NCI-H187 (cell line): ENCODE data around the gene ARFGEF3.

Experiments
- DNase-seq, 2 experiments: peaks; one replicate each; lab custom pipeline; 2025; lab: John Stamatoyannopoulos, UW

The ARFGEF3 gene

DNA sequence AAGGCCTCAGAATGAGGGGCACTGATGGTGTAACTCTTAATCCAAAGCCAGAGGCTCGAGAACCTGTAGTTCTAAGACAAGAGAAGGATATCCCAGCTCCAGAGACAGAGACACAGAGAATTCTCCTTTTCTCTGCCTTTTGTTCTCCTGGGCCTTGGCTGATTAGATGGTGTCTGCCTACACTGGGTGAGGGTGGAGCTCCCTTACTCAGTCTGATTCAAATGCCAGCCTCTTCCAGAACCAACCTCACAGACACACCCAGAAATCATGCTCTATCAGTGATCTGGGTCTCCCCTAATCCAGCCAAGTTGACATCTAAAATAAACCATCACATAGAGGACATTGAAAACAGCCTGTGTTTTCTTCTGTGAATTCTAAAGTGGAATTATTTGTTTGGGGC, 148.0 kb downstream of the ARFGEF3 start:
- DNase-seq, result no peak

DNA sequence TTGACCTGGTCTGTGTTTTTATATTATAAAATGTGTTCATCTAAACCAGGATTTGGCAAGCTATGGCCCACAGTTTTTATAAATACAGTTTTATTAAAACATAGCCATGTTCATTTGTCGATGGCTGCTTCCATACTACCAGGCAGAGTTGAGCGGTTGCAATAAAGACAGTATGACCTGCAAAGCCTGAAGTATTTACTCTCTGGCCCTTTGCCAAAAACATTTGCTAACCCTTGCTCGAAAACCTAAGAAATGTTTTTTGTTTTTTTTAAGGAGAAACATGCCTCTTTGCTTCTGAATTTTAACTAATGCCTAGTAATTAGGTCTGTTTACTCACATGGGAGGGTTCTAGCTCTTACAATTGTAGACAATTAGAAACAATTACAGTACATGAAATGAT, 148.6 kb downstream of the ARFGEF3 start:
- DNase-seq, result no peak

- DNase-seq, result no peak
These were observed 149.1 kb downstream of the ARFGEF3 start for GRCh38 chr6:138310821-138311220.

GRCh38 chr6:138311268-138311667, 149.5 kb downstream of the ARFGEF3 start:
- no peak for DNase-seq

DNA sequence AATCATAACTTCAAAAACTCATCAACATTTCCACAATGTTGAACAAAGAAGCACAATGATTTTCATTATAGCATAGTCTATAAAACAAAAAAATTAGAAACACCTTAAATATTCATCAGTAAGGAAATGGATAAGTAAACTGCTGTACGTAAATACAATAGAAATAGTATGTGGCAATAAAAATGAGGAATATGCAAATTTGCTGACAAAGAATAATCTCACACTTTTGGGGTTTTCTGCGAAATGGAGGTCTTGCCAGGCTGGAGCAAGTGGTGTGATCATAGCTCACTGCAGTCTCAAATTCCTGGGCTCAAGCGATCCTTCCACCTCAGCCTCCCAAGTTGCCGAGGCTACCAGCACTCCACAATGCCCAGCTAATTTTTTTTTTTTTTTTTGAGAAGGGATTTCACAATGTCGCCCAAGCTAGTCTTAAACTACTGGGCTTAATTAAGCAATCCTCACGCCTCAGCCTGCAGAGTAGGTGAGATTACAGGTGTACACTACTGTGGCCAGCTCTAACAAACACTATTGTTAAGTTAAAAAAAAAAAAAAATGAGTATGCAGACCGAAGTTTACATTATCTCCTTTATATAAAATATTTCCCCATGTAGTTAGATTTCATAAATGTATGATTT, 157.1 kb downstream of the ARFGEF3 start:
- no peak for DNase-seq

- DNase-seq, result no peak
These were observed 160.2 kb downstream of the ARFGEF3 start for GRCh38 chr6:138321934-138322333.

DNA sequence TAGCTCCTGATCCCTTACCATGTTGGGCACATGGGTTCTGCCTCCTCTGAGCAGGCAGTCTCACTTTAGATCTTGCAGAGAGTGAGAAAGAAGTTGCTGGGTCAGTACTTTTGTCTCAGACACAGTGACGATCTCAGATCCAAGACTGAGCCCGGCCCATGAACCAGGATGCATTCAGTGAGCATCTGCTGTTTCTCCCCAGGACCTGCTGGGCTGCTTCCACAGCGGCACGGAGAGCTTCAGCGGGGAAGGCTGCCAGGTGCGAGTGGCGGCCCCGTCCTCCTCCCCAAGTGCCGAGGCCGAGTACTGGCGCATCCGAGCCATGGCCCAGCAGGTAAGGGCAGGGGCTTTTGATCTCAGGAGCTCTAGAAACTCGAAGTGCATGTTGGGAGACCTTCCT, 162.1 kb downstream of the ARFGEF3 start:
- DNase-seq, result no peak

DNA sequence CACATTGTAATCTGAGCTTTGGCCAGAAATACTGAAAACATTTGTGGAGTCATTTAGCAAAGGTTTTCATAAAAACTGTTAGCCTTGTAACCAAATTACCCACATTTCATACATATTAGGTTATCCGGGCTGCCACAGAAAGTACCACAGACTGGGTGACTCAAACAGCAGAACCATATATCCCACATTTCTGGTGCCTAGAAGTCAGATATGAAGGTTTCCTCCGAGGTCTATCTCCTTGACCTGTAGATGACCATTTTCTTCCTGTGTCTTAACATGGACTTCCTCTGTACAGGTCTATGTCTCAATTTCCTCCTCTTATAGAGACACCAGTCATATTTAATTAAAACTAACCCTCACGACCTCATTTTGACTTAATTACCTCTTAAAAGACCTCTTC, 166.5 kb downstream of the ARFGEF3 start:
- DNase-seq, result no peak

GRCh38 chr6:138330763-138331162, 169.0 kb downstream of the ARFGEF3 start:
- DNase-seq, result no peak

DNA sequence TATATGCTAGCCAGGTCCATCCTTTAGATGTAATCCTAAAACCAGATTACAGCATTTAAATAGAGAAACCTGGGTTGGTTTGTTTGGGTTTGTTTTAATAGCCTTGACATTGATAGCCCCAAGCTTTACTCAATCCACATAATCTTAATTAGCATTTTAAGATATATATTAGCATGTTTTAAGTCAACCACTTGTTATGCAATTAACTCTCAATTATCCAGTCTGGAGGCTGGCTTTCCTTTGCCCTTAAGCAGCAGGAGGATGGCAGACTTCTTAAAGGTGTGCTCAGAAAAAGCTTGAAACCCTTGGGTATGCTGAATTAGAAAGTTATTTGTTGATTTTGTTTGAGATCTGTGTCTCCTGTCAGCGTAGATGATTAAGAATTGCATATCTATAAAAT, 169.7 kb downstream of the ARFGEF3 start:
- DNase-seq, result no peak

DNA sequence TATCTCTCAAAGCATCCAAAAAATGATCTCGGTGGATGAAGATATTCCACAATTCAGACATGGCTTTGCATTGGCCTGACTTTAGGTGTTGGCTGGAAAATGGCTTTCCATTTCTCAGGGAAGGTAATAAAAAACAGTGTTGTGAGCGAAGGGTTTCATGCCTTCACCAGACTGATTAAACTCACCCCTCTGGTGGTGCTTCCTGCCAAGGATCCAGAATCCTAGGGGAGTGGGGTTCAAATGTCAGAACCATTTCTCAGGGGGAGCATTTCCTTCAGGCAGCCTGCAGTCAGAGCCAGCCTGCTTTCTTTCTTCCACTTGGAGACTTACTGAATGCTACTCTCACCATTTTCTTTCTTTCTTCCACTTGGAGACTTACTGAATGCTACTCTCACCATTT, 170.2 kb downstream of the ARFGEF3 start:
- no peak for DNase-seq

DNA sequence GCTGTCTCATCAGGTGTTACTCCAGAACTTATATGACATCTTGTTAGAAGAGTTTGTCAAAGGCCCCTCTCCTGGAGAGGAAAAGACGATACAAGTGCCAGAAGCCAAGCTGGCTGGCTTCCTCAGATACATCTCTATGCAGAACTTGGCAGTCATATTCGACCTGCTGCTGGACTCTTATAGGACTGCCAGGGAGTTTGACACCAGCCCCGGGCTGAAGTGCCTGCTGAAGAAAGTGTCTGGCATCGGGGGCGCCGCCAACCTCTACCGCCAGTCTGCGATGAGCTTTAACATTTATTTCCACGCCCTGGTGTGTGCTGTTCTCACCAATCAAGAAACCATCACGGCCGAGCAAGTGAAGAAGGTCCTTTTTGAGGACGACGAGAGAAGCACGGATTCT, 172.3 kb downstream of the ARFGEF3 start:
- no peak for DNase-seq

DNA sequence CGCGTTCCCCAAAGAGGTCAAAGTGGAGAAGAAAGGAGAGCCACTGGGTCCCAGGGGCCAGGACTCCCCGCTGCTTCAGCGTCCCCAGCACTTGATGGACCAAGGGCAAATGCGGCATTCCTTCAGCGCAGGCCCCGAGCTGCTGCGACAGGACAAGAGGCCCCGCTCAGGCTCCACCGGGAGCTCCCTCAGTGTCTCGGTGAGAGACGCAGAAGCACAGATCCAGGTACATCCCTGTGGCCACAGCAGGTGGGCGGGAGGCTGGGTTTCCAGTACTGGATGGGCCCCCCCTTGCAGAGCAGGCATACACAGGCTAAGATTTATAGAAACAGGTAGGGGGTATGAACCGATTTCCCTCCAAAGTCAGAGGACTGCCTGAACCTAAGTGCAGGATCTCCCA, 173.2 kb downstream of the ARFGEF3 start:
- no peak for DNase-seq

DNA sequence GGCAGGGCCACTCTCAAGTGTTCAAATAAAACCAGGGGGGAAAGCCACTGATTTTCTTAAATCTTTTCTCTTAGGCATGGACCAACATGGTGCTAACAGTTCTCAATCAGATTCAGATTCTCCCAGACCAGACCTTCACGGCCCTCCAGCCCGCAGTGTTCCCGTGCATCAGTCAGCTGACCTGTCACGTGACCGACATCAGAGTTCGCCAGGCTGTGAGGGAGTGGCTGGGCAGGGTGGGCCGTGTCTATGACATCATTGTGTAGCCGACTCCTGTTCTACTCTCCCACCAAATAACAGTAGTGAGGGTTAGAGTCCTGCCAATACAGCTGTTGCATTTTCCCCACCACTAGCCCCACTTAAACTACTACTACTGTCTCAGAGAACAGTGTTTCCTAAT, 174.5 kb downstream of the ARFGEF3 start:
- DNase-seq, result no peak

DNA sequence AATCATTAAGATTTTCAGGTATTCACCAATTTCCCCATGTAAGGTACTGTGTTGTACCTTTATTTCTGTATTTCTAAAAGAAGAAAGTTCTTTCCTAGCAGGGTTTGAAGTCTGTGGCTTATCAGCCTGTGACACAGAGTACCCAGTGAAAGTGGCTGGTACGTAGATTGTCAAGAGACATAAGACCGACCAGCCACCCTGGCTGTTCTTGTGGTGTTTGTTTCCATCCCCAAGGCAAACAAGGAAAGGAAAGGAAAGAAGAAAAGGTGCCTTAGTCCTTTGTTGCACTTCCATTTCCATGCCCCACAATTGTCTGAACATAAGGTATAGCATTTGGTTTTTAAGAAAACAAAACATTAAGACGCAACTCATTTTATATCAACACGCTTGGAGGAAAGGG, 175.3 kb downstream of the ARFGEF3 start:
- DNase-seq, result no peak

- DNase-seq, result no peak
These were observed 177.3 kb downstream of the ARFGEF3 start for GRCh38 chr6:138339024-138339423.

GRCh38 chr6:138341176-138341575, 179.4 kb downstream of the ARFGEF3 start:
- no peak for DNase-seq

DNA sequence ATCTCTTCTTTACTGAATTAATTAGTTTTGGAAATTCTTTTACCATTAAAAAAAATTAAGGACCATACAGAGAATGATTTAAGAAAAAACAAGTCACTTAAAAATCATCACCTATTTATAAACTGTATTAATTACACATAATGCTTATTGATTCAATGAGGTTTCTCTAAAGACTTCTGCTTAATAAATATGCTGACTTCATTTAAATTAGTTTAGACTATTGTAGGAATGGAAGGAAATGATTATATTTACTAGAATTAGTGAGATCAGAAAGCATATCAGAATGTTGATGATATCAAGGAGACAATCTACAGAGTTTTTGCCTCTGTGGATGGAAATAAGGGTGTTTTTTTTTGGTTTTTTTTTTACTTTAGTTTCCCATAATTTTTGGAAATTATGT, 181.4 kb downstream of the ARFGEF3 start:
- no peak for DNase-seq

DNA sequence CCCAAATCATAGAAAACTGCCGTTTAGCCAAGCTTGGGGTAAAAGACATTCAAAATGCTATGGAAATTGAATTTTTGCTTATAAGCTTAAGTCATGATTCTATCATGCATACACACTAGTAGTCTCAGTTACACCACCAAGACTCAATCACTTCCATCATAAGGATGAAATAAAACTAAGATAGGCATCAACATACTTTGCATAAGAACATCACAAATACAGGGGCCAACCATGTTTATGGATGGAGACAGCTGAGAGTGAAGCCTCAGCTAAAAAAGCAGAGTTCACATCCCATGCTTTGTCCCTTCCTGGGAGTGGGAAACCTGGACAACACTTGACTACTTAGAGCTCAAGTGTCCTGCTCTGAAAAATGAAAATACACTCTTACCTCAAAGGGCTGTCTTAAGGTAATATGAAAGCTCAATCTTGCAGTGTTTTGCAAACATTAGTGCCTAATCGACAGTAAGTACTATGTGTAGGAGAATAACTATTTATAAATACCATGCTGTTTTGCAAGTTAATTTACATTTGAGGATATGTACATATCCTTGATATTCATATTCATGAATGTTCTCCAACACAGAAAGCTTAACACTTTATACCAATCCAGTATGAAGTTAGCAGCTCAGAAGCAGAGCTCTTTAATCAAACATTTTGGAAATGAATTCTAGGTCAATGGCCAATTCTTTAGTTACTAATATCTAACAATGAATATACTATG, 184.0 kb downstream of the ARFGEF3 start:
- DNase-seq, result no peak

DNA sequence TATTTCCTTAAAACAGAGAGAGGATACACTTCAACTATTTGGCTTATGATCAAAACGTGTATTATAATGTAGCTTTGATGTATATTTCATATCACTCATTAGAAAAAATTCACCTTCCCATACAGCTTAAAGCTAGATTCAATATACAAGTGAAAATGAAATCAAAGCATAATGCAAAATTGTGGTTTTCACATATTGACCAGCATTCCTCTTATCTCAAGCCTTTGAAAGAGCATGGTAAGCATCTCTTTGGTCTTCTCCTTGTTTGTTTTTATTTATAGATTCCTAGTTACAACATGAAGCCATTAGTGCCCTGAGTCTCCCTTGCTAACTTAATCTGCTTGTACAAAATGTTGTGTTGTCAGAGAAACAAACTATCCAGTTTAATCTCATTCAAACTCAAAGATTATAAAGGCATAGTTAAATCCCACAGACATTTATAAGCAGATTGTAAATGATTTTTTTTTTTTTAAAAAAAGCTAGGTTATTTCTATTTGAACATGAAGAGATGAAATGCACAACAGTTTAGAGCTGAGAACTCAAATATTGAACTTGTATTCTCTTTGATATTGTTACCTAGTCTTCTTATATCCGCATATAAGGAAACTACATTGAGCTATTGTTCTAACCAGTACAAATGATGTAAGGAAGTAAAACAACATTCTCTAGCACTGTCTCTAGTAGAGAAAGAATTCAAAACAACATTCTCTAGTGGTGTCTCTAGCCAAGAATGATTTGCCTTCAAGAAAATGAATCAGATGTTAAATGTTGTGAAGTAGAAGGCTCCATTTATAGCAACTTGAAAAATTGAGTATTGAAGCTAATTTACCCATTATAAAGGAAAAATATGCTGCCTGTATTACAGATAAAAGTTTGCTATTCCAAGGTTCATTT, 184.8 kb downstream of the ARFGEF3 start:
- DNase-seq, result no peak

GRCh38 chr6:138347864-138348263, 186.1 kb downstream of the ARFGEF3 start:
- DNase-seq, result no peak

DNA sequence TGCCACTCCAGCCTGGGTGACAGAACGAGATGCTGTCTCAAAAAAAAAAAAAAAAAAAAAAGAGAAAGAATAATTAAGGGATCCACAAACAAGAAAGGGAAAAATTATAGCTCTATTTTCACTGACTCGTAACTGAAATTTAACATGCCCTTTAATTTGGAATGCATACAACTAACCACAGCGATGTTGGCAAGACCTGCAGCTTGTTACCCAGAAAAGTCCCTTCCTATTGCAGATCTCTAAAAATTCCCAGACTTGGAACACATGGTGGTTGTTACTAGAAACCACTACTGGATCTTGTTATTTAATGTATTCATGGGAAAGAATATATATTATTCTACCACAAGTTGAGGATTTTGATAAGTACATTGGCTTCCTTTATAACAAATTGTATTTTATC, 188.2 kb downstream of the ARFGEF3 start:
- DNase-seq, result no peak

GRCh38 chr6:138357928-138358327, 196.2 kb downstream of the ARFGEF3 start:
- no peak for DNase-seq
